GM21529 (cell line): ENCODE measurements around the gene RAI14.
"Not testable (repeated sequence)": the region's sequence is repeated elsewhere in the genome, so short reads cannot be mapped to it uniquely, and the experiment has no call there.

ENCODE experiments used
- ATAC-seq: cut with Tn5 transposase; IDR thresholded peaks from one replicate; pipeline ENCODE4 v1.9.1; 2021; ENCODE audit not compliant: unreplicated experiment

Gene RAI14

GRCh38 chr5:34806532-34806931, 150.4 kb downstream of the RAI14 start:
- ATAC-seq, result no peak

GRCh38 chr5:34811706-34812105, 155.6 kb downstream of the RAI14 start:
- ATAC-seq, result no peak

GRCh38 chr5:34813509-34813908, 157.4 kb downstream of the RAI14 start:
- no peak for ATAC-seq

GRCh38 chr5:34817558-34818351, 161.6 kb downstream of the RAI14 start:
- ATAC-seq, result no peak

- no peak for ATAC-seq
Measured at GRCh38 chr5:34818717-34819116, 162.6 kb downstream of the RAI14 start.

GRCh38 chr5:34820593-34820992, 164.5 kb downstream of the RAI14 start:
- ATAC-seq, result no peak

- ATAC-seq, result no peak
Measured at GRCh38 chr5:34822956-34823715, 167.0 kb downstream of the RAI14 start.

DNA sequence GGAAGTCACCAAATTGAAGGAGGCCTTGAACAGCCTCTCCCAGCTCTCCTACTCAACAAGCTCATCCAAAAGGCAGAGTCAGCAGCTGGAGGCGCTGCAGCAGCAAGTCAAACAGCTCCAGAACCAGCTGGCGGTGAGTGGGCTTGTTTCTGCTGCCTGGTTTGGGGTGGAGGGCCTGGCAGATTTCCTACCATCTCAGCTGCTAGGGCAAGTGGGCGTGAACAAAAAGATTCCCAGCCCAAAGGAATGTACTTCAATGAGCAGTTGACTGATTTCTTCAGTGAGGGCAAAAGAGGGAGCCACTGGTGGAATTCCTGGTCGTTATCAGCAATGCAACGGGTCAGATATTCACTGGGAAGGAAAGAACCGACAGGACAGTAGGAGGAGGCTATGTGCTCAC, 170.2 kb downstream of the RAI14 start:
- no peak for ATAC-seq

DNA sequence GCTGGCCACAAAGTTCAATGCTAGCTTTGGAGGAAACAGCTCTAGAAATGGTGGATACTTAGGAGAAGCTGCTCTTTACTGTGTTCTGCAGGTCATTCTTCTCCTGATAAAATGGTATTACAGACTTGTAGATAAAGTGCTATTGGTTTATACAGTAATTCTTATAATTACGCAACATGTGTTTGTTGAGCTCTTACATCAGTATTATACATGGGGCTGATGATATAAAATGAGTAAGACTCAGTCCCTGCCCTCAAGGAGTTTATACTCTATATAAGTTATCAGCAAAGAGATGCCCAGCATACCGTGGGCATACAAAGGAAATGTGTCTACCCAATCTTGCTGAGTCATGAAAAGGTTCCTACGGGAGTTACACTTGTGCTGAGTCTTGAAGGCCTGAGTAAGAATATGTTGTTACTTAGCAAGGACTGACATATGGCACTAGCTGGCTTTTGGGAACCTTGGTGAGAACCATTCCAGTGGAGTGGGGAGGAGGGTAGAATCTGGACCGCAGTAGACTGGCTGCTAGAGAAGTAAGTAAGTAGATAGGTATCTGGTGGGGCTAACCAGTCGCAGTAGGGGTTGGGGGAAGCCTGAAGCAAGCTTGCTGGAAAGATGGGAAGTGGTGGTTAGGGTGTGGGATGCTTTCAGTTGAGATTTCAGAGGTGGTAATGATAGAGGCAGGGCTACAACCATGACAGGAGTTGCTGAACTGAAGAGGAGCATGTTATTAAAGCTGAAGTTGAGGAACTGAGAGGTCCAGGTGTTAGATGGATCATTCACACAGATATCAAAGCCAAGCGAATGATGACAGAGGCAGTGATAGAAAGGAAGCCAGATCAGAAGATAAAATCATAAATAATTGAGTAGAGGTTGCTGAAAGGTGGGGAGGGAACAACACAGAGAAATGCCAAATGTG, 171.7 kb downstream of the RAI14 start:
- ATAC-seq, result no peak

- not testable (repeated sequence) for ATAC-seq
Measured at GRCh38 chr5:34830827-34831226, 174.7 kb downstream of the RAI14 start.

DNA sequence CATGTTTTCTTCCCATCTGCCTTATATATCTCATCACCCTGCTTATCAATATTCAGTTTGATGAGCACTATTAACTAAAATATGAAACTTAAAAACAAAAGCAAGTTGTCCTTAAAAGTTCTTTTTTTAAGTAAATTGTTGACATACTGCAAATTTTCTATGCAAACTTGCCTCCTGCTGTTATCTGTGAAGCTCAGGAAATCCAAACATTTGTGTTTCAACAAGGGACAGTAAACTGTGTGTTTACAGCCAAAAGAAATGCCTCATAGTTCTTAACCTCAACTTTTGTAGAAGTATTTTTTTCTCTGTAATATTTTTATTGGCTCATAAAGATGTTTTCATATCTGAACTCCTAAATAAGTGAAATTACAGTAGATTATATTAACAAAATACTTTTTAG, 175.2 kb downstream of the RAI14 start:
- ATAC-seq, result no peak

- ATAC-seq, result no peak
Measured at GRCh38 chr5:34832568-34832967, 176.4 kb downstream of the RAI14 start.

- no peak for ATAC-seq
Measured at GRCh38 chr5:34833090-34833489, 177.0 kb downstream of the RAI14 start.

GRCh38 chr5:34833976-34834793, 178.1 kb downstream of the RAI14 start:
- ATAC-seq, result no peak

DNA sequence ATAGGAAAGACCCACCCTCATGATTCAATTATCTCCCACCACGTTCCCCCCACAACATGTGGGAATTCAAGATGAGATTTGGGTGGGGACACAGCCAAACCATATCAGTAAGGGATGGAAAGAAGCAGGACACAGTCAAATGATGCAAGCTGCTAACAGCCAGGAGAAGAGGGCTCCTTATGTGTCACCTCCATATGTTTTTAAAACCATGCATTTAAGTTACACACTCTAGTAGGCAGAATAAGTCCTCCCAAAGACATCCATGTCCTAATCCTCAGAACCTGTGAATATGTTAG, 178.6 kb downstream of the RAI14 start:
- ATAC-seq, result no peak

DNA sequence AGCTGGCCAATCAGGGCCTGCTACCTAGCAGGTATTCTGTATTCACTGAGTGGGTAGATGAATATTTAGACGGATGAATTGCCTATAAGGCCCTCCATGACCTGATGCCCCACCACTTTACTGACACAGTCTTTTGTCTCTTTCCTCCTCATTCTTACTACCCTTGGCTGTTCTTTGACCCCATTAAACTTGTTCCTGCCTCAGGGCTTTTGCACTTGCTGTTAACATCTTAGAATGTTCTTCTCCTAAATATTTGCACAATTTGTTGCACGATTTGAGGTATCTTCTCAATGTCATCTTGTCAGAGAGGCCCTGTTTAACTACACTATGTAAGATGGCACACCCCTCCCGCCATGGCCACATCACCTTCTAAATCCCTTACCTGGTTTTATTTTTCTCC, 179.5 kb downstream of the RAI14 start:
- no peak for ATAC-seq

DNA sequence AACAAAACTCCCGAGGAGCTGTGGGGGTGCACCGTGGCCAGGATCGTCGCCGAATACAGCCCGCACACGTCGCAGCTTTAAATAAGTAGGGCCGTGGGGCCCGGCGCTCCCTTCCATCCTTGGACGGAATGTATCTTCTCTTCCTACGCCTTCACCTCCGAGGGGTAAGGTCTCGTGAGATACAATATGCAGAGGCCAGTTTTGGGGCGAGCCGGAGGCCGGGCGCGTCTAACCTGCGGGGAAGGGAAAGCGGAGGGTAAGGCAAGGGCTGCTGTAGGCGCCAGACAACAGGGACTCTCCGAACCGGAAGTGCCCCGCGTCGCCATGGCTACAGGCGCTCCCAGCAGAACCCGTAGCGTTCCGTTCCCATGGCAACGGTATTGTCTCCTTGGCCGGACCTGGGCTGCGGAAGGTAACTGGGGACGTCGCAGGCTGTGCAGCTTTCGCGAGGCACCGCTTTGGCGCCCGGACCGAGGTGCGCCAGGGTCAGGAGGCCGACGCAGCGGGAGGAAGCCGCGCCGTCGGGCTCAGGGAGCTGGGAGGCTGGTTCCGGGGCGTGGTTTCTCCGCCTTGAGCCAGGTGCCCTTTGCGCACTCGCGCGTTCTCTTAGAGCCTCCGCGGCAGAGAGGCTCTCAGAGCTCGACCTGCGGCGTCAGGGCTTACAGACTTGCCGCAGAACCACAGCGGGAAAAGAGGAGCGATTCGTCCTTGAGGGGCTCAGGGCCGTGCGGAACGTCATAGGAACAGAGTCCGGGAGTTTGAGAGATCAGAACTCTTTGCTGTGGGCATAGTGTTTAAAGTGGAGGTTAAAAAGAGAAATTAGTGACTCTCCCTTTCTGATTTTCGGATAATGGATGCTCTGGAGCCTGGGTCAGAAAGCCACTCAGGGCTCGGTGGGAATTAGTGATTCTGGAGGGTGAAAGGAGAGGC, 182.9 kb downstream of the RAI14 start, which contains the start of gene TTC23L:
Gene TTC23L, plus strand, starts transcription at position 380 of the 930 bp plus-strand sequence. CDS start 1,508 bp downstream, outside the sequence.
- ATAC-seq, result peak; percentile 97

GRCh38 chr5:34841816-34842215, 185.7 kb downstream of the RAI14 start:
- no peak for ATAC-seq

GRCh38 chr5:34842554-34842953, 186.4 kb downstream of the RAI14 start:
- no peak for ATAC-seq
